M059J (cell line): ENCODE measurements around the gene SSPN. TPM values are rescaled to one million over a fixed set of nuclear protein-coding genes. Genes with fewer than 3 reads are reported as not detected.

ENCODE experiments used
- DNase-seq: peaks from one replicate; pipeline ENCODE4 v3.0.0-alpha.2; 2012; ENCODE audit warnings: low read depth
- total RNA-seq: library from RNA; depleted of rRNA; stranded (reverse); fragments of >200 nt; shearing (Covaris generic); gene quantifications from 2 replicates; pipeline ENCODE4 v1.2.3, GENCODE V29; 2014; rRNA removed

Gene SSPN
- total RNA-seq, 1 experiment from 2014 or later: 4.1 TPM

GRCh38 chr12:26285401-26285800 is 90.0 kb downstream of the SSPN start:
- DNase-seq: no peak

- DNase-seq: peak; percentile 47
Measured at GRCh38 chr12:26286186-26286585, 90.8 kb downstream of the SSPN start.

GRCh38 chr12:26287671-26288381 is 92.5 kb downstream of the SSPN start:
- peak; percentile 97 for DNase-seq

DNA sequence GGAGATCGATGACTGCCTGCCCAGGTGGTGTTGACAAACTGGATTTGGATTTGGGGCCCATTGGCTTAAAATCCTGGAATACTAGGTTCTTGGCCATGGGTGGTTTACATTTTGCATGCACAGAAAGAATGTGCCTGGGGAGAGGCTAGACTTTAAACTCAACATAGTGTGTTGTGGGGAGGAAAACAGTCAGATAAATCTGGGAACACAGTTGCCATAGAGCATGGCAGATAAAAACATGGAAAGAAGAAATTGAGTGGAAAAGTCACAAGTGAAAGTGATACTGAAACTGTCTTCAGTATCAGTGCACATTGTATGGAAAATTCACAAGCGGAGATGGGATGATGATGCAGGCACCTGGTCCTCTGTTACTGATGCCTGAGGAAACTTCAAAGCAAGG is 95.2 kb downstream of the SSPN start:
- no peak for DNase-seq

DNA sequence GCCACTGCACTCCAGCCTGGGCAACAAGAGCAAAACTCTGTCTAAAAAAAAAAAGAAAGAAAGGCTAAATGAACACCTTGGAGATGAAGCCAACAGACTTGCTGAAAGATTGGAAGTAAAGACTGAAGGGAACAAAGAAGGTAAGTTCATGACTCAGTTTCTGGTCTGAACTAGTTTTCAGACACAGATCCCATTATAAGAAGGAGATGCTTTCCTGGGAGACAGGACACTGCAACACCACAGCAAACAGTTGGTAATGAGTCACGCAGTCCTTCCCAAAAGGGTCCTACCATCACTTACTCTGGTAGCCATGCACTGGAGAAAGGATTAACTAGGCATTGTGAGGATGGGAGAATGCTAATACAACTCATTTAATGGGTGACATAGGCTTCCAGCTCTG is 97.2 kb downstream of the SSPN start:
- no peak for DNase-seq

DNA sequence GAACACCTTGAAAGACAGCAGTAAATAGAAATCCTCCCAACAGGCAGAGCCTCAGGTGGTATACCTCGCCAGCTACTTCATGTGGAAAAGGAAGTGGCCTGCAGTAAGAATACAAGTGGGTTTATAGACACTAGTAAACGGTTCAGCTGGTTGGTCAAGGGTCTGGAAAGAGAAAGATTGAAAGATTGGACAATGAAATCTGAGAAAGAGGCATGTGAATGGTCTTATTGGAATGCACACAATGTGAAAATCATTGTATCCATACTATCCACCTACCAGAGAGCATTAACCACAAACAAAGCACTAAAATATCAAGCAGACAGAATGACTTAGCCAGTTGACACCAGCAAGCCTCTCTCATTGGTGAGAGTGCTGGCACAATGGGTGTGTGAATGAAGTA is 98.2 kb downstream of the SSPN start:
- DNase-seq: peak; percentile 45

GRCh38 chr12:26295001-26295400 is 99.6 kb downstream of the SSPN start:
- DNase-seq: peak; percentile 63

GRCh38 chr12:26297396-26298070 is 102.2 kb downstream of the SSPN start:
- DNase-seq: no peak

DNA sequence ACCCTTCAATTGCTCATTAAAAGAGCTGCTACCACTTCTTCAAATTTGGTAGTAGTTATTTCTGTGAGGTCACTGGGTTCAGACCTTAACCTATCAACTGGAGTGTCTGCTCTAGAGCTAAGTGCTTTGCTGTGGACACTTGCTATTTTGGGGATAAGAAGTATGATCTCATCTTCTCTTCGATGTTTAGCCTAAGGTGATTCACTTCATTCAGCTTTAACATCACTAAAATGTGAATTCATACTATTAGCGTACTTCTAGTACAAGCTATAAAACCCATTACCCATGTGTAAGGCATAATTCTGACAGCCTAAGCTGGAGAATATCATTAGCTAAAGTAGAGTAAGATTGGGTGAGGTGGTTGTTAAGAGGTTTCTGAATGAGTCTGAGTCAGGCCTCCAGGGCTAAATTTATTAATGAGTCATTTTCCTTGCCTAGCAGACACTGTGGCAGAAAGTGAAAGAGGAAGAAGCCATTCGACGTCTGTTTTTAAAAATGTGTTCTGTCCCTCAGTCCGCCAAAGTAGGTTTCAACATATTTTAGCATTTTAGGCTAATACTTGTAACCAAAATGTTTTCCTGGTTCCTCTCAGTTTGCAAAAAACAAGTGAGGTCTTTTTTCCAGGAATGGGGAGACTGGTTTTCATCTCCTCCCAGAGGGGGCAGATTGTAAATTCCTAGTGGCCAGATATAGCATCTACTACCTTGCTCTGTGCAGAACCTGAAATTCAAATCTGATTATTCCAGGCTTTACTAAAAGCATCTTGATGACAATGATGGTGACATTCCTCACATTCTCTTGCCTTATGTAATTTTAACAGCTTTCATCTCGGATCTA is 103.6 kb downstream of the SSPN start:
- DNase-seq: peak; percentile 93

DNA sequence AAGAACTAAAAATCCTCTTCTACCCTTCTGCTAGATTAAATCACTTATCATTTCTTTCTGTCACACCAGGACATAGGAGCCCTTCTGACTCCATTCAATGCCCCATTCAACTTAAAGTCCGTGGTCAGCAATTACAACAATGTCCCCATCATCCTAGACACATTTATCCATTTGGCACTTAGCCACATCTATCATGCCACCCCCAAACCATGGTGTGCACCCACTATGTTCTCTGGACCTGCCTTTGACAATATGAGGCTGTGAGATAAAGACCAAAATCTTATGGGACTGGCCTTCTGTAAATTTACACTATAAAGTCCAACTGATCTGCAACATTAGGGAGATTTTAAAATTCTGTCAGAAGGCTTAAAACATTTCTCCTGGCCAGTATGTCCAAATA is 104.4 kb downstream of the SSPN start:
- DNase-seq: no peak

Other genes with a start within 250 kb of the SSPN start
- 35.9 and 41.2 TPM in 2 replicates for gene RASSF8, start 236.9 kb upstream of the SSPN start, total RNA-seq
- gene BHLHE41, start 70.5 kb upstream of the SSPN start, total RNA-seq: 5.0 and 7.4 TPM in 2 replicates